ENCODE measurements around the gene ST3GAL6. TPM values are rescaled to one million over a fixed set of nuclear protein-coding genes. Genes with fewer than 3 reads are reported as not detected.

The ST3GAL6 gene
- total and polyA plus RNA-seq, 2 of the 8 experiments (the other 6 are each of a cell fraction or from before 2014, with no cell fraction given) = 3.3 to 6.1 TPM

DNA sequence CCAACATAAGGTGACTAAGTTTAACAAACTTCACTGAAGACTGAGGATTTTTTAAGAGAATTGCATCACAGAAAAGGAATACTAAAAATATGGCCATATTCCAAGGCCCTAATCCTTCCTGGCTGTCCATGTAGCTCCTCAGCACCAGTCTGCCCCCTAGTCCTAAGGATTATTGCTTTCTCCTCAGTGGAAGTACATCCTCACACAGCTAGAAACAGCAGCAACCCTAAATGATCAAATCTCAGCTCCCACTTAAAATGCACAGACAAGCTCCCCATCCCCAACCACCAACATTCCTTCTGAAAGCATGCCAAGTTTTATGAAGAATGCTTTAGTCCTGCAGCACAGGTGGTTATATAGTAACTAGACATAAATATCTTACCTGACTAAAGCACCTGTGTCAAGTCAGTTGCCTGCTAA lies 14.7 kb downstream of the ST3GAL6 start (continued):
- TF ChIP-seq TAF1 (IDR thresholded peaks at IDR 0.05; ENCODE audit: low read depth, low read length) (no peak), CHD2 (IDR thresholded peaks at IDR 0.05; ENCODE audit: low read length) (no peak), TCF12 (IDR thresholded peaks at IDR 0.05; ENCODE audit: low read depth, low read length) (no peak), HDAC2 (IDR thresholded peaks at IDR 0.05; ENCODE audit: borderline replicate concordance in 1 of 2, low read depth in 2 of 2, low read length in 2 of 2) (no peak), BCL11A (IDR thresholded peaks at IDR 0.05; ENCODE audit: low read depth in 2 of 2, low read length in 2 of 2) (no peak)
